HCT116 (cell line): ENCODE data around the gene MBD5. TPM values are rescaled to one million over a fixed set of nuclear protein-coding genes. Genes with fewer than 3 reads are reported as not detected.

Source experiments
- ATAC-seq: fragments of 200-7000 bp; cut with Tn5 transposase; 2 replicates; pipeline ENCODE4 v1.9.1; 2020; ENCODE audit warnings: mild to moderate bottlenecking, moderate library complexity
- BruUV-seq: library from RNA; stranded (reverse); fragments of 400-500 nt; replicated peaks from 2 replicates; lab custom pipeline; 2021; lab: Mats Ljungman, UMichigan
- CTCF ChIA-PET: fragments of 300-600 bp; sonication (Branson Sonifier 250); formaldehyde crosslinking; loops from one replicate; lab custom pipeline; 2021; ENCODE audit warnings: antibody characterized with exemption; lab: Charles Lee
- POLR2A ChIA-PET: fragments of 300-600, 350-600 bp; sonication (Branson Sonifier 250); formaldehyde crosslinking; loops from one replicate; lab custom pipeline; 2021; ENCODE audit warnings: antibody characterized with exemption; lab: Charles Lee
- RAD21 ChIA-PET, 2 experiments: fragments of 300-600 bp; sonication (Branson Sonifier 250); formaldehyde crosslinking; loops; one replicate each; lab custom pipeline; 2023; ENCODE audit warnings: low total read pairs in 2 of 2; ENCODE audit not compliant: uncharacterized antibody in 2 of 2, unreplicated experiment in 2 of 2, low non-redundant PET in 1 of 2; lab: Charles Lee
- DNase-seq: peaks from one replicate; pipeline ENCODE4 v3.0.0-alpha.2; 2010; ENCODE audit warnings: low read depth, low spot score
- H2AFZ ChIP-seq: fragments of 200-600 bp; shearing (Covaris generic), sonication (generic); 2 replicates; pipeline ENCODE4 v1.6.1; 2017; ENCODE audit warnings: low read depth, mixed run types, mixed read lengths, antibody characterized with exemption, low read length; ENCODE audit not compliant: poor library complexity, severe bottlenecking
- H3K27ac ChIP-seq: 2 replicates; pipeline ENCODE4 v1.5.1; 2012; ENCODE audit warnings: low read depth, low read length
- H3K27me3 ChIP-seq: fragments of 200-600 bp; sonication (generic); 2 replicates; pipeline ENCODE4 v1.6.1; 2016; ENCODE audit warnings: mixed run types, low read length, mixed read lengths; ENCODE audit not compliant: insufficient read depth
- H3K36me3 ChIP-seq, 2 experiments: fragments of 200-500 bp in 1 of 2; fragments of 200-600 bp in 1 of 2; sonication (Bioruptor generic) in 1 of 2; sonication (generic) in 1 of 2; 2 replicates each; pipeline versions ENCODE4 v1.5.1 to v1.6.1; 2014 to 2016; ENCODE audit warnings: low read length in 2 of 2, inconsistent platforms in 1 of 2, mixed read lengths in 1 of 2, mixed run types in 1 of 2; ENCODE audit not compliant: insufficient read depth in 2 of 2, control insufficient read depth in 1 of 2
- H3K4me1 ChIP-seq, 2 experiments: fragments of 200-600 bp in 1 of 2; sonication (generic) in 1 of 2; 2 replicates each; pipeline versions ENCODE4 v1.5.1 to v1.6.1; 2012 to 2017; ENCODE audit warnings: low read length in 2 of 2, inconsistent platforms in 1 of 2, mild to moderate bottlenecking in 1 of 2, mixed read lengths in 1 of 2, mixed run types in 1 of 2, moderate library complexity in 1 of 2; ENCODE audit not compliant: insufficient read depth in 2 of 2, control insufficient read depth in 1 of 2
- H3K4me2 ChIP-seq: fragments of 200-600 bp; sonication (generic); 2 replicates; pipeline ENCODE4 v1.6.1; 2017; ENCODE audit warnings: mixed run types, low read length, mixed read lengths
- H3K4me3 ChIP-seq, 2 experiments: fragments of 200-600 bp in 1 of 2; sonication (generic) in 1 of 2; replicated peaks in 1 of 2; 2 replicates each; pipeline ENCODE4 v1.5.1; 2011 to 2016; ENCODE audit warnings: low read length in 2 of 2, control low read depth in 1 of 2, low read depth in 1 of 2, mild to moderate bottlenecking in 1 of 2, mixed read lengths in 1 of 2, mixed run types in 1 of 2
- H3K79me2 ChIP-seq: fragments of 200-600 bp; sonication (generic); 2 replicates; pipeline ENCODE4 v1.6.1; 2017; ENCODE audit warnings: mild to moderate bottlenecking, mixed run types, low read length, moderate library complexity, mixed read lengths; ENCODE audit not compliant: insufficient read depth
- H3K9ac ChIP-seq: fragments of 200-600 bp; sonication (generic); 2 replicates; pipeline ENCODE4 v1.6.1; 2016; ENCODE audit warnings: low read length, mixed read lengths
- H3K9me2 ChIP-seq: fragments of 200-600 bp; sonication (generic), shearing (Covaris generic); 2 replicates; pipeline ENCODE4 v1.6.1; 2017; ENCODE audit warnings: mixed run types, mild to moderate bottlenecking, moderate library complexity; ENCODE audit not compliant: insufficient read depth
- H3K9me3 ChIP-seq, 2 experiments: fragments of 200-500 bp in 1 of 2; fragments of 200-600 bp in 1 of 2; sonication (Bioruptor generic) in 1 of 2; sonication (generic) in 1 of 2; 2 replicates each; pipeline ENCODE4 v1.6.1; 2014 to 2017; ENCODE audit warnings: low read length in 2 of 2, mixed read lengths in 2 of 2, inconsistent platforms in 1 of 2, low read depth in 1 of 2, mild to moderate bottlenecking in 1 of 2, mixed run types in 1 of 2, moderate library complexity in 1 of 2; ENCODE audit not compliant: control insufficient read depth in 1 of 2, insufficient read depth in 1 of 2
- H4K20me1 ChIP-seq: fragments of 200-600 bp; sonication (generic), shearing (Covaris generic); 2 replicates; pipeline ENCODE4 v1.6.1; 2017; ENCODE audit warnings: mixed run types, mild to moderate bottlenecking, moderate library complexity; ENCODE audit not compliant: insufficient read depth
- CBX3 ChIP-seq: IDR thresholded peaks from 2 replicates; pipeline ENCODE4 v1.6.1; 2012; ENCODE audit warnings: low read depth
- CEBPB ChIP-seq: IDR thresholded peaks from 2 replicates; pipeline ENCODE4 v1.6.1; 2012; ENCODE audit warnings: low read depth
- EZH2 ChIP-seq: fragments of 200-600 bp; sonication (generic); IDR thresholded peaks from 2 replicates; pipeline ENCODE4 v1.6.1; 2017; ENCODE audit warnings: antibody characterized with exemption, mixed run types
- FOSL1 ChIP-seq: IDR thresholded peaks from 2 replicates; pipeline ENCODE4 v1.6.1; 2012; ENCODE audit warnings: low read depth
- JUND ChIP-seq: IDR thresholded peaks from 2 replicates; pipeline ENCODE4 v1.6.1; 2012
- POLR2AphosphoS5 ChIP-seq: IDR thresholded peaks from 2 replicates; pipeline ENCODE4 v1.6.1; 2011; ENCODE audit warnings: mild to moderate bottlenecking, low read depth, low read length, moderate library complexity
- RAD21 ChIP-seq: IDR thresholded peaks from 2 replicates; pipeline ENCODE4 v1.6.1; 2012; ENCODE audit warnings: low read depth, mild to moderate bottlenecking
- SP1 ChIP-seq: IDR thresholded peaks from 2 replicates; pipeline ENCODE4 v1.6.1; 2012; ENCODE audit warnings: low read depth
- SRF ChIP-seq: IDR thresholded peaks from 2 replicates; pipeline ENCODE4 v1.6.1; 2012; ENCODE audit warnings: low read depth
- TCF7L2 ChIP-seq: IDR thresholded peaks from 2 replicates; pipeline ENCODE4 v1.7.0; 2011; ENCODE audit warnings: borderline replicate concordance, inconsistent platforms; ENCODE audit not compliant: insufficient read depth, insufficient read length; ENCODE audit errors: extremely low read depth
- YY1 ChIP-seq: IDR thresholded peaks from 2 replicates; pipeline ENCODE4 v1.6.1; 2011; ENCODE audit warnings: low read length, low read depth, moderate library complexity, mild to moderate bottlenecking; ENCODE audit not compliant: insufficient replicate concordance; ENCODE audit errors: extremely low read depth
- ZBTB33 ChIP-seq: IDR thresholded peaks from 2 replicates; pipeline ENCODE4 v1.6.1; 2011; ENCODE audit warnings: mild to moderate bottlenecking, low read length, moderate library complexity; ENCODE audit not compliant: insufficient replicate concordance; ENCODE audit errors: extremely low read depth
- ZFX ChIP-seq: fragments of 450-650 bp; IDR thresholded peaks from 2 replicates; pipeline ENCODE4 v1.6.1; 2017
- ZNF274 ChIP-seq: fragments of 200-500 bp; sonication (Bioruptor generic); IDR thresholded peaks from 2 replicates; pipeline ENCODE4 v1.6.1; 2014; ENCODE audit warnings: mild to moderate bottlenecking, low read depth, low read length, inconsistent platforms
- intact Hi-C: fragments of 100-400 bp; cut with micrococcal nuclease; formaldehyde crosslinking; loops from 2 replicates; pipeline ENCODE4 v1.10.0; 2022
- total RNA-seq: library from RNA; stranded (reverse); gene quantifications from one replicate; pipeline ENCODE4 v1.2.1, GENCODE V29; 2021; ENCODE audit not compliant: unreplicated experiment
- TF ChIP-seq, protein P1 (sequence below), 3 experiments: fragments of 200-600 bp in 1 of 3; sonication (generic) in 1 of 3; IDR thresholded peaks in 2 of 3; conservative IDR thresholded peaks in 1 of 3; 2 replicates each; pipeline ENCODE4 v1.5.1; 2012 to 2017; ENCODE audit warnings: low read depth in 2 of 3, low read length in 2 of 3, antibody characterized with exemption in 1 of 3, borderline replicate concordance in 1 of 3, control low read depth in 1 of 3, mild to moderate bottlenecking in 1 of 3, mixed read lengths in 1 of 3, mixed run types in 1 of 3, moderate library complexity in 1 of 3; ENCODE audit not compliant: insufficient read depth in 1 of 3
- TF ChIP-seq, protein P2 (sequence below): IDR thresholded peaks from 2 replicates; pipeline ENCODE4 v1.6.1; 2012; ENCODE audit warnings: low read depth
- TF ChIP-seq, protein P3 (sequence below): IDR thresholded peaks from 2 replicates; pipeline ENCODE4 v1.6.1; 2012
- TF ChIP-seq, protein P4 (sequence below): IDR thresholded peaks from 2 replicates; pipeline ENCODE4 v1.6.1; 2012

The MBD5 gene
- total RNA-seq, 1 experiment from 2014 or later: 20.5 TPM

DNA sequence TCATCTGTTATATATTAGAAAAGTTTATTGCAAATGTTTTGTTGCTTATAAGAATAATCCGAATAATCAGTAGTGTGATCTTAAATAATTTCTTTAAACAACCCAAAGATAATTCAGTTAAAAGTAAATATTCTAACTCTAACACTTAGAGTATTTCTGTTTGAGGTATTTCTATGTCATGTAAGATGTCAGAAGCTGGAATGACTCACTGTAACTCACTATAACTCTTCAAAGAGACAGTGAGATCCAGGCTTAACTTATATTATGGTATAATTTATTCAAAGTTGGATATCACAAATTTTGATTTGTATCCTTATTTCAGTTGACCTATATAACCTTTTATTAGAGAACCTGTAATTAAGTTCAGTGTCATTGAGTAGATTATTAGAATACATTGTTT lies 6.9 kb downstream of the MBD5 start:
- ChIA-PET RAD21 (no interaction called here), POLR2A (no interaction called here)
- Histone ChIP-seq H3K79me2 (peaks cover 51% of the 10 kb centered on the region), H3K9me2 (no peaks in the 10 kb centered on the region), H3K4me3 (no peak overlapping the region), H4K20me1 (no peaks in the 10 kb centered on the region), H3K36me3 (no peaks in the 10 kb centered on the region), H3K4me2 (no peak overlapping the region), H2AFZ (no peak overlapping the region), H3K4me1 (no peaks in the 10 kb centered on the region)
- no peak for DNase-seq
- no TSS peak for BruUV-seq
- intact Hi-C loops: no loop called here
- no peak for ATAC-seq
- TF ChIP-seq, protein P1, sequence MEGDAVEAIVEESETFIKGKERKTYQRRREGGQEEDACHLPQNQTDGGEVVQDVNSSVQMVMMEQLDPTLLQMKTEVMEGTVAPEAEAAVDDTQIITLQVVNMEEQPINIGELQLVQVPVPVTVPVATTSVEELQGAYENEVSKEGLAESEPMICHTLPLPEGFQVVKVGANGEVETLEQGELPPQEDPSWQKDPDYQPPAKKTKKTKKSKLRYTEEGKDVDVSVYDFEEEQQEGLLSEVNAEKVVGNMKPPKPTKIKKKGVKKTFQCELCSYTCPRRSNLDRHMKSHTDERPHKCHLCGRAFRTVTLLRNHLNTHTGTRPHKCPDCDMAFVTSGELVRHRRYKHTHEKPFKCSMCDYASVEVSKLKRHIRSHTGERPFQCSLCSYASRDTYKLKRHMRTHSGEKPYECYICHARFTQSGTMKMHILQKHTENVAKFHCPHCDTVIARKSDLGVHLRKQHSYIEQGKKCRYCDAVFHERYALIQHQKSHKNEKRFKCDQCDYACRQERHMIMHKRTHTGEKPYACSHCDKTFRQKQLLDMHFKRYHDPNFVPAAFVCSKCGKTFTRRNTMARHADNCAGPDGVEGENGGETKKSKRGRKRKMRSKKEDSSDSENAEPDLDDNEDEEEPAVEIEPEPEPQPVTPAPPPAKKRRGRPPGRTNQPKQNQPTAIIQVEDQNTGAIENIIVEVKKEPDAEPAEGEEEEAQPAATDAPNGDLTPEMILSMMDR (IDR thresholded peaks at IDR 0.05 in 2 of 3, conservative IDR thresholded peaks at IDR 0.05 in 1 of 3; ENCODE audit: borderline replicate concordance in 1 of 3, insufficient read depth in 1 of 3, low read depth in 2 of 3, low read length in 2 of 3): no peak
- TF ChIP-seq POLR2AphosphoS5 (no peak), ZFX (no peak), EZH2 (no peak), TCF7L2 (no peak), CBX3 (no peak), SP1 (no peak), JUND (no peak), YY1 (no peak), ZNF274 (no peak), CEBPB (no peak), RAD21 (no peak), ZBTB33 (no peak), SRF (no peak), FOSL1 (no peak)
- TF ChIP-seq, protein P2, sequence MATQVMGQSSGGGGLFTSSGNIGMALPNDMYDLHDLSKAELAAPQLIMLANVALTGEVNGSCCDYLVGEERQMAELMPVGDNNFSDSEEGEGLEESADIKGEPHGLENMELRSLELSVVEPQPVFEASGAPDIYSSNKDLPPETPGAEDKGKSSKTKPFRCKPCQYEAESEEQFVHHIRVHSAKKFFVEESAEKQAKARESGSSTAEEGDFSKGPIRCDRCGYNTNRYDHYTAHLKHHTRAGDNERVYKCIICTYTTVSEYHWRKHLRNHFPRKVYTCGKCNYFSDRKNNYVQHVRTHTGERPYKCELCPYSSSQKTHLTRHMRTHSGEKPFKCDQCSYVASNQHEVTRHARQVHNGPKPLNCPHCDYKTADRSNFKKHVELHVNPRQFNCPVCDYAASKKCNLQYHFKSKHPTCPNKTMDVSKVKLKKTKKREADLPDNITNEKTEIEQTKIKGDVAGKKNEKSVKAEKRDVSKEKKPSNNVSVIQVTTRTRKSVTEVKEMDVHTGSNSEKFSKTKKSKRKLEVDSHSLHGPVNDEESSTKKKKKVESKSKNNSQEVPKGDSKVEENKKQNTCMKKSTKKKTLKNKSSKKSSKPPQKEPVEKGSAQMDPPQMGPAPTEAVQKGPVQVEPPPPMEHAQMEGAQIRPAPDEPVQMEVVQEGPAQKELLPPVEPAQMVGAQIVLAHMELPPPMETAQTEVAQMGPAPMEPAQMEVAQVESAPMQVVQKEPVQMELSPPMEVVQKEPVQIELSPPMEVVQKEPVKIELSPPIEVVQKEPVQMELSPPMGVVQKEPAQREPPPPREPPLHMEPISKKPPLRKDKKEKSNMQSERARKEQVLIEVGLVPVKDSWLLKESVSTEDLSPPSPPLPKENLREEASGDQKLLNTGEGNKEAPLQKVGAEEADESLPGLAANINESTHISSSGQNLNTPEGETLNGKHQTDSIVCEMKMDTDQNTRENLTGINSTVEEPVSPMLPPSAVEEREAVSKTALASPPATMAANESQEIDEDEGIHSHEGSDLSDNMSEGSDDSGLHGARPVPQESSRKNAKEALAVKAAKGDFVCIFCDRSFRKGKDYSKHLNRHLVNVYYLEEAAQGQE: no peak
- TF ChIP-seq, protein P3, sequence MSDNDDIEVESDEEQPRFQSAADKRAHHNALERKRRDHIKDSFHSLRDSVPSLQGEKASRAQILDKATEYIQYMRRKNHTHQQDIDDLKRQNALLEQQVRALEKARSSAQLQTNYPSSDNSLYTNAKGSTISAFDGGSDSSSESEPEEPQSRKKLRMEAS: no peak
- TF ChIP-seq, protein P4, sequence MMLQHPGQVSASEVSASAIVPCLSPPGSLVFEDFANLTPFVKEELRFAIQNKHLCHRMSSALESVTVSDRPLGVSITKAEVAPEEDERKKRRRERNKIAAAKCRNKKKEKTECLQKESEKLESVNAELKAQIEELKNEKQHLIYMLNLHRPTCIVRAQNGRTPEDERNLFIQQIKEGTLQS: no peak
- TF ChIP-seq, all 23 proteins: peak for 0
- H3K9ac ChIP-seq: no peak overlapping the region
- H3K27ac ChIP-seq: no peak overlapping the region
- no peaks in the 10 kb centered on the region for H3K27me3 ChIP-seq
- CTCF ChIA-PET: no interaction called here
- H3K9me3 ChIP-seq: no peaks in the 10 kb centered on the region
